Measurements from ENCODE around the gene GARIN1A.

GARIN1A gene

GRCh38 chr7:128718967-128719642 lies 47.0 kb downstream of the GARIN1A start:
- no peak for DNase-seq

- DNase-seq: no peak
Measured at GRCh38 chr7:128721376-128721775, 49.3 kb downstream of the GARIN1A start.

Measured in activated T-cell treated with anti-CD3 and anti-CD28 coated beads for 4 hours (primary cell).